Effector CD4-positive, alpha-beta T cell (primary cell): ENCODE measurements around the gene CCDC30.
A peak's percentile ranks its signal among the peaks of the same experiment; 100 is the strongest.
"Not testable (repeated sequence)": the region's sequence is repeated elsewhere in the genome, so short reads cannot be mapped to it uniquely, and the experiment has no call there.

ENCODE experiments used
- DNase-seq: peaks from one replicate; pipeline ENCODE4 v3.0.0-alpha.2; 2020

Gene CCDC30

GRCh38 chr1:42453386-42453785, 9.7 kb upstream of the CCDC30 start:
- no peak for DNase-seq

- DNase-seq = no peak
Observed at GRCh38 chr1:42454403-42454802, 8.7 kb upstream of the CCDC30 start.

- peak; percentile 86 for DNase-seq
Observed at GRCh38 chr1:42456010-42456753, 6.9 kb upstream of the CCDC30 start, which contains the start of the genes PPCS and ZMYND12. TSS of gene PPCS (plus strand) at chr1:42456543. CDS start at chr1:42456566, 23 bp downstream. TSS of gene ZMYND12 (minus strand) at chr1:42456022. CDS start at chr1:42455997, 25 bp downstream.

GRCh38 chr1:42456754-42457089, 6.4 kb upstream of the CCDC30 start:
- DNase-seq = peak; percentile 52

- DNase-seq = no peak
Observed at GRCh38 chr1:42461196-42461595, 1.9 kb upstream of the CCDC30 start.

GRCh38 chr1:42463921-42464320, 835 bp downstream of the CCDC30 start:
- DNase-seq = no peak

GRCh38 chr1:42466030-42466429, 2.9 kb downstream of the CCDC30 start:
- no peak for DNase-seq

GRCh38 chr1:42469727-42470126, 6.6 kb downstream of the CCDC30 start:
- DNase-seq = no peak

- DNase-seq = no peak
Observed at GRCh38 chr1:42476605-42477004, 13.5 kb downstream of the CCDC30 start.

GRCh38 chr1:42477354-42477753, 14.3 kb downstream of the CCDC30 start:
- DNase-seq = not testable (repeated sequence)

GRCh38 chr1:42477775-42478174, 14.7 kb downstream of the CCDC30 start:
- no peak for DNase-seq

- DNase-seq = no peak
Observed at GRCh38 chr1:42479621-42480020, 16.5 kb downstream of the CCDC30 start.

GRCh38 chr1:42480921-42481320, 17.8 kb downstream of the CCDC30 start:
- no peak for DNase-seq

GRCh38 chr1:42482635-42483153, 19.6 kb downstream of the CCDC30 start:
- DNase-seq = no peak

GRCh38 chr1:42484382-42484781, 21.3 kb downstream of the CCDC30 start:
- DNase-seq = no peak

GRCh38 chr1:42490237-42490636, 27.2 kb downstream of the CCDC30 start:
- no peak for DNase-seq

- not testable (repeated sequence) for DNase-seq
Observed at GRCh38 chr1:42502031-42502430, 38.9 kb downstream of the CCDC30 start.

- no peak for DNase-seq
Observed at GRCh38 chr1:42504535-42505128, 41.5 kb downstream of the CCDC30 start.

GRCh38 chr1:42506576-42506975, 43.5 kb downstream of the CCDC30 start:
- DNase-seq = no peak

GRCh38 chr1:42511581-42512155, 48.6 kb downstream of the CCDC30 start:
- not testable (repeated sequence) for DNase-seq

- no peak for DNase-seq
Observed at GRCh38 chr1:42518908-42519307, 55.8 kb downstream of the CCDC30 start.

- no peak for DNase-seq
Observed at GRCh38 chr1:42523171-42523570, 60.1 kb downstream of the CCDC30 start.

GRCh38 chr1:42524330-42524729, 61.2 kb downstream of the CCDC30 start:
- no peak for DNase-seq

- DNase-seq = no peak
Observed at GRCh38 chr1:42529724-42530181, 66.7 kb downstream of the CCDC30 start.
